GM19351 (cell line): ENCODE data around the gene PGAM5.
A peak's percentile ranks its signal among the peaks of the same experiment; 100 is the strongest.
"Not testable (repeated sequence)": the region's sequence is repeated elsewhere in the genome, so short reads cannot be mapped to it uniquely, and the experiment has no call there.

Source experiments
- ATAC-seq: cut with Tn5 transposase; IDR thresholded peaks from one replicate; pipeline ENCODE4 v1.9.1; 2021; ENCODE audit warnings: mild to moderate bottlenecking, moderate library complexity; ENCODE audit not compliant: unreplicated experiment

PGAM5 gene

DNA sequence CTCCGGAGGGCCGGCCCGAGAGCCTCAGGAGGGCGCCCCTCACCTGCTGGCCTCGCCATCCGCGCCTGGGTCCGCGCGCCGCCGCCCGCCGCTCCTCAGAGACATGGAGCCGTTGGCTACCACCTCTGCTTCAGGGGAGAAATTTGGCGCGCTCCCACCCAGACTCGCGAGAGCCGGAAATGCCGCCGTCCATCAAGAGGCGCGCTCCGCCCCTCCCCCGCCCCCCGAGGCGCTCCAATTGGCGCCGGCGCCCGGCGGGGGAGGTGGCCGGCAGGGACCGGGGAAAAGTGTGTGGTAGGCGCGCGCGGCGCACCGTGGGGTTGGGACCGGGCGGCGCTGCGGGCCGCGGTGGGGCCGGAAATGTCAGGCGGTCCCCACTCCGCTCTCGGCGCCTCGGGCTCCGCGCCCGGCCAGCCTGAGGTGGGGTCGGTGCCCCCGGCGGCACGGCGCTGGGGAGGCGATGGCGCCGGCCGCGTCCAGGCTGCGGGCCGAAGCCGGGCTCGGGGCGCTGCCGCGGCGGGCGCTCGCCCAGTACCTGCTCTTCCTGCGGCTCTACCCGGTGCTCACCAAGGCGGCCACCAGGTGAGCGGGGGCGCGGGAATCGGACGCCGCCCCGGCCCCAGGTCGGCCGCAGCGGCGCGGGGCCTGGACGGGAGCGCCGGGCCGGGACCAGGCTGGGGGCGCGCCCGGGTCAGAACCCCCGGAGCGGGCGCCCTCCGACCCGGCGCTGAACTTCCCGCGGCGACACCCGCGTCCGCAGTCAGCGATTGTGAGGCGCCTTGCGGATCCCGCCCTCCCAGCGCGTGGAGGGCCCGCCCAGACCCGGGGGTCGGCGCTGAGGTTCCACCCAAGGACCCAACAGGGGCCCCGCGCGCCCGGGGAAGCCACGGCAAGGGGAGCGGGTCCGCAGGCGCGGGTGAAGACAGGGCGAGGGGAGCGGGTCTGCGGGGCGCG, 23.2 kb upstream of the PGAM5 start, which contains the start of the genes POLE and PXMP2:
TSS of gene POLE (minus strand) at position 132 of the 954 bp plus-strand sequence. CDS start at position 105, 27 bp downstream.
TSS of gene PXMP2 (plus strand) at position 377 of the 954 bp plus-strand sequence. CDS start at position 461, 84 bp downstream.
- peak; percentile 89 for ATAC-seq

DNA sequence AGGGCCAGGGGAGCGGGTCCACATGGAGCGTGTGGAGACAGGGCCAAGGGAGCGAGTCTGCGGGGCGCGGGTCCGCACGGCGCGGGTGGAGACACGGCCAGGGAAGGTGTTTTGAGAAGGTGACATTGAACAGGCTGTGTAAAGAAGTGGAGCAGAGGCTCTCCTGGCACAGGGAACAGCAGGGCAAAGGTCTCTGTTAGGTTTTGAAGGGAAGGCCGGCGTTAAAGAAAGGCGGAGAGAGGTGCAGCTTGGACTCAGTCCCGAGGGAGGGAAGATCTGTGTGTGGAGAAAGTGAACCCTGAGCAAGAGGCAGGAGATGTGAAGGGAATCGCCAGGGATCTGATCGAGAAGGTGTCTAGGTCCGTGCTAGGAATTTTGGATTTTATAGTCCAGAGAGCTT, 21.4 kb upstream of the PGAM5 start:
- ATAC-seq = no peak

DNA sequence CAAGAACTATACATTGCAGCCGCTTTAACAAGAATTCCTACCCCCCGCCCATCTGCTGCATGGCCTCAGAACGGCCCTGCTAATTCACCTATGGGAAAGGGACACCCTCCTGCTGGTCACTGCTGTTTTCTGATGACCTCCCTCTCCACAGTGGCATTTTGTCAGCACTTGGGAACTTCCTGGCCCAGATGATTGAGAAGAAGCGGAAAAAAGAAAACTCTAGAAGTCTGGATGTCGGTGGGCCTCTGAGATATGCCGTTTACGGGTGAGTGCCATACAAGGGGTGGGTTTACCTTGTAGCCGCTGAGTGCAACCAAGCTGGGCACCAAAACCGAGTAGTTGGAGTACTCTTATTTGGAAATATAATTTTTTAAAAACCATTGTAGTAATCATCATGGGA, 20.5 kb upstream of the PGAM5 start:
- no peak for ATAC-seq

DNA sequence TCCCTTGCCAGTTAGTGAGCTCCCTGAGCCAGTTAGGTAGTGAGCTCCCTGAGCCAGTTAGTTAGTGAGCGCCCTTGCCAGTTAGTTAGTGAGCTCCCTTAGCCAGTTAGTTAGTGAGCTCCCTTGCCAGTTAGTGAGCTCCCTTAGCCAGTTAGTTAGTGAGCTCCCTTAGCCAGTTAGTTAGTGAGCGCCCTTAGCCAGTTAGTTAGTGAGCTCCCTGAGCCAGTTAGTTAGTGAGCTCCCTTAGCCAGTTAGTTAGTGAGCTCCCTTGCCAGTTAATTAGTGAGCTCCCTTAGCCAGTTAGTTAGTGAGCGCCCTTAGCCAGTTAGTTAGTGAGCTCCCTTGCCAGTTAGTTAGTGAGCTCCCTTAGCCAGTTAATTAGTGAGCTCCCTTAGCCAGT, 18.6 kb upstream of the PGAM5 start:
- ATAC-seq = not testable (repeated sequence)

DNA sequence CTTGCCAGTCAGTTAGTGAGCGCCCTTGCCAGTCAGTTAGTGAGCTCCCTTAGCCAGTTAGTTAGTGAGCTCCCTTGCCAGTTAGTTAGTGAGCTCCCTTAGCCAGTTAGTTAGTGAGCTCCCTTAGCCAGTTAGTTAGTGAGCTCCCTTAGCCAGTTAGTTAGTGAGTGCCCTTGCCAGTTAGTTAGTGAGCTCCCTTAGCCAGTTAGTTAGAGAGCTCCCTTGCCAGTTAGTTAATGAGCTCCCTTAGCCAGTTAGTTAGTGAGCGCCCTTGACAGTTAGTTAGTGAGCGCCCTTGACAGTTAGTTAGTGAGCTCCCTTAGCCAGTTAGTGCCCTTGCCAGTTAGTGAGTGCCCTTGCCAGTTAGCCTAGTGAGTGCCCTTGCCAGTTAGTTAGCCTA, 15.8 kb upstream of the PGAM5 start:
- ATAC-seq = not testable (repeated sequence)

DNA sequence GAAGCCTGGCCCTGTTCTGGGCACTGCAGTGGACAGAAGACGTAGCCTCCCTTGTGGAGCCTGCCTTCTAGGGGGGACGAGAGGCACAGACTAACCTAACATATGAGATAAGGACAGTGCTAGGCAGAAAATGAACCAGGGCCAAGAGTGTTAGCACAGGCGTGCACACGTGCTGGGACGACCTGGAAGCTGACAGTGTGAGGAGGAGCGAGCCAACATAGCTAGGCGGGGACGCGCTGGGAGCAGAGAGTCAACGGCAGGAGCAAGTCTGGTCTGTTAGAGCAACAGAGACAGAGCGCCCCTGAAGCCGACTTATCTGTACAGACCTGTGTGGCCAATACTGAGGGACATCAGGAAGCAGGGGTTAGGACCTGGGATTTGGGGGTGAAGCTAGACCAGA, 15.2 kb upstream of the PGAM5 start:
- ATAC-seq = no peak

DNA sequence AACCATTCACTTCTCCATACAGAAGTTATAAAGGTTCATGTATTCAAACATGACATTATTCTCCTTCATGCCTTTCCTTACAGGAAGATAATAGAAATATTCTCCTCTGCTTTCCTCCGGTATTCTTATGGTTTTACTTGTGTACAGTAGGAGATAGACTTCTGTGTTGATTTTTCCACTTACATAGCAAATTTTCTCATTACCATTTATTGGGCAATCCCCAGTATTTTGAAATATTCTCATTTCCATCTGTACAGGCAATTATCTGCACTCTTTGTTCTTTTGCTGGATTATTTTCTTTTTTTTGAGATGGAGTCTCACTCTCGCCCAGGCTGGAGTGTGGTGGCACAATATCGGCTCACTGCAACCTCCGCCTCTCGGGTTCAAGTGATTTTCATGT, 12.3 kb upstream of the PGAM5 start:
- ATAC-seq = no peak

DNA sequence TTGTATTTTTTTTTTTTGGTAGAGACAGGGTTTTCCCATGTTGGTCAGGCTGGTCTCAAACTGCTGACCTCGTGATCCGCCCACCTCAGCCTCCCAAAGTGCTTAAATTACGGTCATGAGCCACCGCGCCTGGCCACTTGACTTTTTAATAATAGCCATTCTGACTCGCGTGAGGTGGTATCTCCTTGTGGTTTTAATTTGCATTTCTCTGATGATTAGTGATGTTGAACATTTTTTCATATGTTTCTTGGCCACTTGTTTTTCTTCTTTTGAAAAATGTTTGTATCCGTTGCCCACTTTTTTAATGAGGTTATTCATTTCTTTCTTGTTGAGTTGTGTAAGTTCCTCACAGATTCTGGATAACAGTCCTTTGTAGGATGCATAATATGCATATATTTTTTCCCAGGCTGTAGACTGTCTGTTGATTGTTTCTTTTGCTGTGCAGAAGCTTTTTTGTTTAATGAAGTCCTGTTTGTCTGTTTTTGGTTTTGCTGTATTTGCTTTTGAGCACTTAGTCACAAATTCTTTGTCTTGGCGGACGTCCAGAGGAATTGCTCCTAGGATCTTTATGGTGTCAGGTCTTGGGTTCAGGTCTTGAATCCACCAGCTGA, 10.3 kb upstream of the PGAM5 start:
- peak; percentile 57 for ATAC-seq

DNA sequence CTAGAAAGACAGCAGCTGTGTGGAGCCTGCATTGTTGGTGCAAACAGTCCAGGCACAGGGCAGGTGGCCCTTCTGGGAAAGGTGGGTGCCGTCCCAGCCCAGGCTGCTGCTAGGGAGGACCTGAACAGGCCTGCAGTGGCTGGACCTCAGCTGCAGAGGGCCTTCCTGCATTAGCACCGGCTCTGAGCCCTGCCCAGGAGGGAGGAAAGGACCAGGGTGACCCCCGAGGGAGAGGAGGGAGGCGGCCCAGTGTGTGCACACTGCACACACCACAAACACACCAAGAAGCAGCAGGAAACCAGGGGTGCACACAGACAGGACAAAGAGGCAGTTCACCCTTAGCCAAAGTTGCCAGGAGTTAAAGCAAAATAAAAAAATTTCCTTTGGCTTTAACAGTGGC, 8.0 kb upstream of the PGAM5 start:
- ATAC-seq = no peak

DNA sequence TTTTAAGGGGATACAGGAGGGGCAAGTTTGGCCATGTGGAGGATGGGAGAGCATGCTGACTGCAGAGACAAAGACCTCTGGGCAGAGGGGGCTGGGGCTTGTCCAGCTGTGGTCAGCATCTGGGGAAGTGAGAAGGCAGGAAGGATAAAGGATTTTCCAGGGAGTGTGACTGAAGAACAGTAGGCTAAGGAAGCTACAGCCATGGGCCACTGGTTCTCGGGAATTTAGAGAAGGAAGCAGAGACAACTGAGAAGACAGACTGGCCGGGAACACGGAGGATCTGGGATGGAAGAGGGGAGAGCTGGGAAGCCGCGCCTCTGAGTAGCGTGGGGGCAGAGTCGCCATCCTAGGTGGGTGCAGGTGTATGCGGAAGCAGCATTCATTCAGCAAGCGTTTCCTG, 7.0 kb upstream of the PGAM5 start:
- ATAC-seq = no peak

DNA sequence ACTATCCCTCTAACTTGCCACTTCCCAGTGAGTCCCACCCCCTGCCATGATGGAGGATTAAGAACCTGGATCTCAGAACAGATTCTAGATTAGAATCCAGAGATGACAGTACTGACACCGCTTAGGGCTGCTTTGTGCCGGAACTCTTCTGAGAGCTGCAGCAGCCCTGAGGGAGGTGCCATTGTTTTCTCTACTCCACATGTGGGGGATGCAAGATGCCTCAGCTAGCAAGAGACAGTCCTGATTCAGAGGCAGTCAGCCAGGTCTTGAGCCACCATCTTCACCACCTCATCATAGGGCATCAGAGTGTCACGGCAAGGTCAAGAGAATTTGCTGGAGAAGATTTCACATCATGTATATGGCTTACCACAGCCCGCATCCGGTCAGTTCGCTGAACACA, 3.4 kb upstream of the PGAM5 start:
- no peak for ATAC-seq

DNA sequence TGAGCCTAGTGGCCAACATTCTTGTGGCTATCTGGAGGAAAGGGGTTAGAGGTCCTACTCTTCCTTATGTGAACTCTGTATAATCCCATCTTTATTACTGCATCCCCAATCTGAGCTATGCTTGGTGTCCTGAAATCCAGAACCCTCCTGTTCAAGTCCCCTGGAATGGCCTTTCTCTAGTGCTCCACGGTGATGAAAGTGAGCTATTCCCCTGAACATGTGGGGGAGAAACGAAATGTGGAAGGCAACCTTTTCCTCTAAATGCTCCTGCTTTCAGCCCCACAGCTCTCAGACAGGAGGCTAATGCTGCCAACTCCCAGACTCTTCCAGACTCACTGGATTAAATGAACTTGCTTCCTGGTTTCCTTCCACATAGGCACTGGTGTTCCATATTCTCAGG, 2.5 kb upstream of the PGAM5 start:
- ATAC-seq = no peak

DNA sequence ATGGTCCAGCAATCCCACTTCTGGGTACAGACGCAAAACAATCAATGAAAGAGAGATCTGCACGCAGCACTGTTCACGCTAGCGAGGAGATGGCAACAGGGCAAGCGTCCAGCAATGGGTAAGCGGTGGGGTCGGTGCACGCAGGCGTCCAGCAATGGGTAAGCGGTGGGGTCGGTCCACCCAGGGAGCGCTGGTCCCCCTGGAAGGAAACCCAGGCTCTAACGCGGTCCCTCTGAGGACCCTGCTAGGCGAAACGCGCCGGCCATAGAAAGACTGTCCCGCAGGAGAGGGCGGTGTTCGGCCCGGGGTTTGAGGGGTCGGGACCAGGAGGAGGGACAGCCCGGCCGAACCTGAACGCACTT, 618 bp upstream of the PGAM5 start:
- ATAC-seq = peak; percentile 28

DNA sequence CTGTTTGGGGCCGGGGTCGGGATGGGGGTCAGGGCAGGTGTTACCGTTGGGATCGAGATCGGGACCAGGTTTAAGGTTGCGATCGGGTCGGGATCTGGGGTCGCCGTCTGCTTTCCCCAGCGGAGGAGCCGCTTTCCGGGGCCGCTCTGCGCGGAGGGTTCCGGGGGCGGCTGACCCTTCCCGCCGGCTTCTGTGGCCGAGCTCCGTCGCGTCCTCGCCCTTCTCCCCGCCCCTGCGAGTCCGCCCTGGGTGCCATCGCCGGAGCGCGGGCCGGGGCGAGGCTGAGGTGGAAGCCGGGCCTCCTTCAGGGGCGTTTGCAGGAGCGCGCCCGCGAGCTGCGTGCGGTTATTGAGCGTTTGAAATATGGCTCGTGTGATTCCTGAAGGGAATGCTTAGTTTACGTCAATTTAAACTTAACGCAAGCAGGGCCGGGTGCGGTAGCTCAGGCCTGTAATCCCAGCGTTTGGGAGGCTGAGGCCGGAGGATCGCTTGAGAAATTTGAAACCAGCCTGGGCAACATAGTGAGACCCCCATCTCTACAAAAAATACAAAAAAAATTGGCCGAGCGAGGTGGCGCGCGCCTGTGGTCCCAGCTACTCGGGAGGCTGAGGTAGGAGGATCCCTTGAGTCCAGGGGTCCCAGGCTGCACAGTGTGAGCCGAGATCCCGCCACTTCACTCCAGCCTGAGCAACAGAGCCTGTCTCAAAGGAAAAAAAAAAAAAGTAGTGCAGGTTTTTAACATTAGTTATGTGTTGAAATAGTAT, 620 bp downstream of the PGAM5 start:
- peak; percentile 33 for ATAC-seq

DNA sequence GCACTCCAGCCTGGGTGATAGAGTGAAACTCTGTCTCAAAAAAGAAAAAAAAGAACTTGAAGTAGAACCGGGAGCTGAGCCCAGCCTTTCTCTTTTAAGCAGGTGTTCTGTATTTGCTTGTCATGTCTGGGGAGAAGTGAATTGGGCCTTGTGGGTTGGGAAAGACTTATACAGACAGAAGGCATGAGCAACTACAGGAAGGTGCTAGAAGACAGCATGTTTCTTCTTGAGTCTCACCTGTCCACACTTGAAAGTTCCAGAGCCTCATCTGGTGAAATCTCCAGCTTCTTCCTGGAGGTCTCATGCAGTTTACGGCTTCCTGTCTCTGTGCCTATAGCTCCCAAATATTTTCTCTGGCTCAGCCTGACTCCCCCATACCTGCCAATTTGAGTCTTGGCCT, 2.5 kb downstream of the PGAM5 start:
- no peak for ATAC-seq

DNA sequence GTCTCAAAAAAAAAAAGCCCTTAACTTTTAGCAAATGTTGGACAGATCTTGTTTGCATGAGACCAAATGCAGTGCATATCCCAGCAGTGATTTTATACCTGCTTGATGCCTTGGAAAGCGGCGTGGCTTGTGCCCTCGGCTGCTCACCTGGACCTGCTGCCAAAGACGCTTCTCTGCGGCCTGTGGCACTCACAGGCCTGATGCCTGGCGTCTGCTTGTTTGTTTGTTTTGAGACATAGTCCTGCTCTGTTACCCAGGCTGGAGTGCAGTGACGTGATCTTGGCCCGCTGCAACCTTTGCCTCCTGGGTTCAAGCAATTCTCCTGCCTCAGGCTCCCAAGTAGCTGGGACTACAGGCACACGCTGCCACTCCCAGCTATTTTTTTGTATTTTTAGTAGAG, 5.2 kb downstream of the PGAM5 start:
- ATAC-seq = no peak

DNA sequence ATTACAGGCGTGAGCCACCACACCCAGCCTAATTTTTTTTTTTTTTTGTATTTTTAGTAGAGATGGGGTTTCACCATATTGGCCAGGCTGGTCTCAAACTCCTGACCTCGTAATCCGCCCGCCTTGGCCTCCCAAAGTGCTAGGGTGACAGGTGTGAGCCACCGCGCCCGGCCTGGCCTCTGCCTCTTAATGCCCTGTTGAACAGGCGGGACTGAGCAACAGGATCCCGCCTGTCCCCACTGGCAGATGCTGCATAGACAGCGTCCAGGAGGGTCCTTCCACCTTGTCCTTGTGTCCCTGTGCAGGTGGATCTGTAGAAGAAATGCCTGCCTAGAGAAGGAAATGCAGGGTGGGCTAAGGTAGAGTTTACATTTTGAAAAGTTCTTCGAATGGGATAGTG, 5.7 kb downstream of the PGAM5 start:
- no peak for ATAC-seq

DNA sequence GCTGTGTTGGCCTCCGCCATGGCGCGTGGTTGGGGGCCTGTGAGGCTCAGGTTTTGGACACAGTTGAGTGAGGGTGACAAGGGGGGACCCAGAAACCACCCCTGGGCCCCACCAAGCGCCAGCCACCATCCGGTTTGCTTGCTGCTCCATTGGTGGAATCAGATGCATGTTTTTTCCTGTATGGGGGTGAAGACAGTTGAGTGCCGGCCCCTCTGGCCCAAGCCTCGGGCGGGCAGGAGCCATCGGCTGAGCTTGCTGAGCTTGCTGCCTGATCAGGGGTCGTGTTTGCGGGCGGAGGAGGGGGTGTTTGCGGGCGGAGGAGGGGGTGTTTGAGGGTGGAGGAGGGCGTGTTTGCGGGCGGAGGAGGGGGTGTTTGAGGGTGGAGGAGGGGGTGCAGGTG, 6.4 kb downstream of the PGAM5 start:
- no peak for ATAC-seq

DNA sequence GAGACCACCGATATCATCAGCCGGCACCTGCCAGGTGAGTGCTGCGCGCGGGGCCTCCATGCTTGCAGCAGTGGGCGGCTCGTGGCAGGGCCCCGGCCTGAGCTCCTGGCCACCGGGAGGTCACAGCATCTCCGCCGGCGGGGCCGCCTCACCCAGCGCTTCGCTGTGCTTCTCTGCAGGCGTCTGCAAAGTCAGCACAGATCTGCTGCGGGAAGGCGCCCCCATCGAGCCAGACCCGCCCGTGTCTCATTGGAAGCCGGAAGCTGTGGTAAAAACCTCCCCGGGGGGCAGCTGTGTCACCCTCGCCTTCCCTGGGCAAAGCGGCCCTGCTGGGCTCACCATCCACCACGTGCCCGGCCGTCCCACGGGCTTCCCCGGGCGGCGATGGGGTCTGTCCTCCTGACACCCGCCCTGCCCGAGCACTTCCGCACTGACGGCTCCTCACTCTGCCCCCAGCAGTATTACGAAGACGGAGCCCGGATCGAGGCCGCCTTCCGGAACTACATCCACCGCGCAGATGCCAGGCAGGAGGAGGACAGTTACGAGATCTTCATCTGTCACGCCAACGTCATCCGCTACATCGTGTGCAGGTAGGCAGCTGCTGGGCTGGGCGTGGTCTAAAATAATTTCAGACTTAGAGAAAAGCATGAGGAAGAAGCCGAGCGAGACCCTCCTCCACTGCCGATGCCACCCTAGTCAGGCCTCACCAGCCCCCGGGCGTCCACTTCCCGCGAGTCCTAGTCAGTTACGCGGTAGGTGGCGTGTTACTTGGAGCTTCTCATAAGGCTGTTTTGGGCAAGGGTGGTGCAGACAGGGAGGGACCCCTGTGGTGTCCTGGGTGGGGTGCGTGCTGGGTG, 7.1 kb downstream of the PGAM5 start:
- ATAC-seq = no peak

DNA sequence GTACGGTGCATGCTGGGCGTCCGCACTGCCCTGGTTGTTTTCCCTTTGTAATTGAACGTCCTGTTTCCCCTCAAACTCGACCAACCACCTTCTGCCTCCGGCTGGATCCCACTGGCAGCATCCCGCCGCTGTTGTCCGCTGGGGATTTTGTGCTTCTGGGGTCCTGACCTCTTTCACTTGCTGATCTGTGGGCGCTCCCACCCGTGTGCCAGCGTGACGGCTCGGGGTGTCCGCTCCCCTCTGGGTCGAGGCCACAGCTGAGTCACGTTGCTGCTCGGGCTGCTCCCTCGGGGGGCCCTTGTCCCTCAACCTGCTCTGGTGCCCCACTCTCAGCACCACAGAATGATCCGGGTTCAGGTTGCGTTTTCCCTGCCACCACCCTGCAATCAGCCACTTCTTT, 8.0 kb downstream of the PGAM5 start:
- ATAC-seq = no peak
